OCI-LY7 (cell line): Measurements from ENCODE around the gene ATXN1L.

Source experiments
- CTCF ChIP-seq: fragments of 200-600 bp; sonication (generic); conservative IDR thresholded peaks from 2 replicates; pipeline ENCODE4 v1.5.1; 2014; ENCODE audit warnings: mild to moderate bottlenecking, antibody characterized with exemption, low read length, moderate library complexity, mixed read lengths
- EZH2phosphoT487 ChIP-seq: fragments of 200-600 bp; sonication (generic); IDR thresholded peaks from 2 replicates; pipeline ENCODE4 v1.6.1; 2018; ENCODE audit warnings: low read depth, borderline replicate concordance, mild to moderate bottlenecking, mixed run types, antibody characterized with exemption, low read length, moderate library complexity, mixed read lengths

GRCh38 chr16:71865173-71865863 is 19.5 kb downstream of the ATXN1L start:
- TF ChIP-seq CTCF, result no peak
- TF ChIP-seq EZH2phosphoT487, result no peak
